Right lobe of liver (tissue), 4 donors: ENCODE data around the gene MAGEB4.

Experiments
- CTCF ChIP-seq, 4 donors: fragments of 200-600 bp in 3 of 4; fragments of 450-650 bp in 1 of 4; IDR thresholded peaks; one replicate each; pipeline versions ENCODE4 v1.5.1 to v1.8.0; 2016 to 2022; ENCODE audit warnings: antibody characterized with exemption in 4 of 4, mild to moderate bottlenecking in 2 of 4
- POLR2A ChIP-seq: fragments of 450-650 bp; IDR thresholded peaks from one replicate; pipeline ENCODE4 v1.6.1; 2017; ENCODE audit warnings: antibody characterized with exemption, mild to moderate bottlenecking
- donor health status: DM: no; HTN: no; CAD: no.
- donor health status: DM: no; HTN: no; CAD: no.
- donor health status: DM: no; HTN: yes; CAD: no.

DNA sequence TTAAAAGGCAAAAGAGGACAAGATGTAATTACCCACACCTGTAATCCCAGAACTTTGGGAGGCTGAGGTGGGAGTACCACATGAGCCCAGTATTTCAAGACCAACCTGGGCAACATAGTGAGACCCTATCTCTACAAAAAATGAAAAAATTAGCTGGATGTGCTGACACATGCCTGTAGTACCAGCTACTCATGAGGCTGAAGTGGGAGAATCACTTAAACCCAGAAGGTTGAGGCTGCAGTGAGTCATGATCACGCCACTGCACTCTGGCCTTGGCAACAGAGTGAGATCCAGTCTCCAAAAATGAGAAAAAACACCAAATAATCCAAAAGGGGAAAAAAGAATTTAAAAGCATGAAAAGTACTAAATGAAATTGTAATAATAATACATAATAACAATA lies 36.6 kb downstream of the MAGEB4 start:
- TF ChIP-seq CTCF (IDR thresholded peaks at IDR 0.05): no peak
- no peak for TF ChIP-seq POLR2A
